Hindlimb muscle (tissue), 1 donor: ENCODE measurements around the gene IMMP2L. TPM values are rescaled to one million over a fixed set of nuclear protein-coding genes. Genes with fewer than 3 reads are reported as not detected.

Experiments
- DNase-seq: peaks from one replicate; pipeline ENCODE4 v3.0.0-alpha.2; 2013
- polyA plus RNA-seq: library from polyadenylated mRNA; unstranded; fragments of 120-200 nt; gene quantifications from one replicate; pipeline ENCODE4 v1.2.1, GENCODE V29; 2013; ENCODE audit not compliant: insufficient read length

IMMP2L gene
- polyA plus RNA-seq, 1 donor: 18.4 TPM

DNA sequence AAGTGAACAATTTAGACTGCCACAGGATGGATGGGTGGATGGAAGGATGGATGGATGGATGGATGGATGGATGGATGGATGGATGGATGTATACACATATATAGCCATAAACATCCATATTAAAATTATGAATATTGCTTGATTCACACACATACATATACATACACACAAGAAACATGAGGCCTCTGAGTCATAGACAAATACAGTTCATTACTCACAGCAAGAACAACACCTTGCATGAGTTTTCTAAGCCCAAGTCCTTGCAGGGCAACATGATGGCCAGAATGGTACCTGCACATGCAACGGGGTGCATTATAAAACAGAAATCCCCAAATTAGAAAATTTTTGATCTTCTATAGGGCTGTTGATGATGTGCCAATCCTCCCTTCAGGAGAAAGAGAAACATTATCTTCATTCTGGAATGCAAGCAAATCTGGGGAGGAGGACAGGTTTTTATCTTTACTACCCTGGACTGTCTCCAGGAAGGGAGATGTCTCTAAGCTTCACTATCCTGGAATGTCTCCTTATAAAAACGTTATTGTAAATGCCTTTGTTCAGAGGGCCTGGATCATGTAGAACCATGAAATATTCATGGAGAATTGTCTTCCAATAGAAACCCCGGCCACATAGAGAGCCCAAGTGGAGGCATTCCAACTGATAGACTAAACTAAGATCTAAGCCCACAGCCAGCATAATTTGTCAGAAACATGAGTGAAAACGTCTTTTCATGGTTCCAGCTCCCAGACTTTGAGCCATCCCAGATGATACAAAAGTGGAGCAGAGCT, 709.9 kb downstream of the IMMP2L start:
- no peak for DNase-seq

DNA sequence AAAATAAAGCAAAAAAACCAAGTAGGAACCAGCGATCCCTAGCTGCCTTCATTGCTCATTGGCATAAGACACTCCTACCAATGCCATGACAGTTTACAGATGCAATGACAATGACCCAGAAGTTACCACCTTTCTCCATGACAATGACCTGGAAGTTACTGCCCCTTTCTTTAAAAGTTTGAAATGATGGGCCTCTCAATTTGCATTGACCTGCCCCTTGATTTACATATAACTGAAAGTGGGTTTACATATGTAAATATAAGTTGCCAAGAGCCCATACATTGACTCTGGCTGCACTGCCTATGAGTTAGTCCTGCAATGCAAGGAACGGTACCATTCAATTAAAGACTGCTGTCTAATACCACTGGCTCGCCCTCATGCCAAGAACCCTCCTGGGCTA, 712.1 kb downstream of the IMMP2L start:
- DNase-seq: no peak

DNA sequence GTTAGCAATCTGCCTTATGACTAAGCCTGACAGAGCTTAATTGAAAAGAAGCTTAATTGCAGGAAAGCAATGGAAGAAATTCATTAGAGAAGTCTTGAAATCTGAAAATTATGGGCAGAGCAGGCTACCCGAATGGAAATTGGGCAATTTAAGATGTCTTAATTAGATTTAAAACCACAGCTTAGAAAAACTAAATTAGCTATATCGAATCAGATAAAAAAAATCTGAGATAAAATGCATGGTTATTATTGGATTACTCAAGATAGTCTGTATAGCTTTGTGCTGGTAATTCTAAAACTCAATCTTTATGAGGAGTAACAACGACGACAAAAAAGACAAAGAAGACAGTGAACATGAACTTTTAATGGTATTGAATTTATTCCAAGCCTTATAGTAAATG, 719.5 kb downstream of the IMMP2L start:
- no peak for DNase-seq

DNA sequence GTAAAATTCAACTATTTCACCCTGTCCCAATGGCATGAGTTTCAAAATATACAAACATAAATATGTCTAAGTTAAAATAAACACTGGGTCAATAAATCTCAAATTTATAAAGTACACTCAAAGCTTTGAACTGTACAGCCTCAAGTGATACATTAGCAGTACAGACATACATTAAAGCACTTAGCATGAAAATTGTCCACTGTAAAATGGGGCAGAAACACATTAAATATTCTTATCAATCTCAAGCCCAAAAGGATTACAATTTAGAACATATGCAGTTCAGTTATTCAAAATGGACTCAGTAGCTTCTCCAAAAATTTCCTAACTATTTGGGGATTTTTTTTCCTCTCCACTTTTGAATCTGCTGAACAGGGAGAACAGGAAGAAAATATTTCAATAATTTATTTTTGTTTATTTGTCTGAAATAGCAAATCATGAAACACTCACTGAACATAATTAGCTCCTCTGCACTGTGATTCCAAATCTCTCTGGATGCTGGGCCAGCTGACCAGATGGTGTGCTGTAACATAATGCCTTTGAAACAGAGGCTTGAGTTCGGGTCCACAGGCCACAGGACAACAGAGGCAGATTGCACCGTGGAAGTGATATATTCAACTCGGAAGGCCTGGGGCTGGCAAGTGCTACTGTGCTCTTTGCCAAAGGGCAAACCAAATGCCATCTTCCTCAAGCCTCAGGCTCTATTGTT, 720.3 kb downstream of the IMMP2L start:
- no peak for DNase-seq

DNA sequence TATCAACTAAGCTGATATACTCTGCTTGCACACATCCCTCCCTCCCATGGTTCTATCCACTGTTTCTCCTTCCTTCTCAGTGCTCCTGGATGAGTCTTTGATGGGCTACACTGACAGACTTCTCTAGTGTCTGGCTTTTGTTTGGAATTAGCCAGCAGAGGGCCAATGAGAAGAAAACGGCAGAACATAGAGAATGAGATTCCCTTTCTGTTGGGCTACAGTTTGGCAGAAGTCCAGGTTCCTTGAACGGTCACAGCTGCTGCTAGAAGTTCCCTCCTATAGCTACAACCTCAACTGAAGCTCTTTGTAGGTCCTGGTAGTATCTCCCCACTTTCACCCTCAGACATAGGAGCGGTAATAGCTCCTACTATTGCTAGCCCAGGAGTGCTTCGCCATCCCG, 722.4 kb downstream of the IMMP2L start:
- DNase-seq: peak; percentile 42

DNA sequence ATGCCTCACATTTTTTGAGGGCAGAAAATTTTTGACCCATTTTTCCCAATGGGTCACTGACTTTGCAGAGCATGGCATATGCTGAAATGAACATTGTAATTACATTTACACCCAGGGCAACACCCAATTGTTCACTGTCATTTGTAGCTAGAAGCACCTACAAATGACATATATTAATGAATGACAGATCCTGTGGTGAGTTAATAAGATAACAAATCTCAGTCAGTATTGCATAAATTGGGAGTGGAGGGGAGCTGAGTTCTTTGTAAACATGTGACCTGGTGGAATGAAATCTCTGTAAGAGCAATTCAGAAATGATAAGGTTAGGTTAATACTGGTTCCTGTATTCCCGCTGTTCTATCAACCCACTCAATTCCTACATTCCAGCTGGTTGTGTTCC, 726.4 kb downstream of the IMMP2L start:
- DNase-seq: no peak

DNA sequence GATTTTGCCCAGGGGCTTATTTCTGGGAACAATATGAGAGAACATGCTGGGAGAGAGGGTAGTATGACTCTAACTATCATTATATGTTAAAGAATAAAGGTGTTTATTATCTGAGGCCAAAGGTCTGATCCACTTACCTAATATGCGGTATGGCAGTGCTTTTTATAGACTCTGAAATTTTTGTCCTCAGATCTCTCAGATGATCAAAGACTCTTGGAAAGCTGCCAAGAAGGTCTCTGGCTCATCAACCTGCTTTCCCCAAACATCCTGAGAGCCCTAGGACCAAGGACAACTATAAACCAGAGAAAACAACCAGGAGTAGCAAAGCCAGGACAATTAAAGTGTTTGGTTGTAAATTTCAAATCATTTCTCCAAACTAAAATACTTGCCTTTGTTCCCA, 727.1 kb downstream of the IMMP2L start:
- no peak for DNase-seq

DNA sequence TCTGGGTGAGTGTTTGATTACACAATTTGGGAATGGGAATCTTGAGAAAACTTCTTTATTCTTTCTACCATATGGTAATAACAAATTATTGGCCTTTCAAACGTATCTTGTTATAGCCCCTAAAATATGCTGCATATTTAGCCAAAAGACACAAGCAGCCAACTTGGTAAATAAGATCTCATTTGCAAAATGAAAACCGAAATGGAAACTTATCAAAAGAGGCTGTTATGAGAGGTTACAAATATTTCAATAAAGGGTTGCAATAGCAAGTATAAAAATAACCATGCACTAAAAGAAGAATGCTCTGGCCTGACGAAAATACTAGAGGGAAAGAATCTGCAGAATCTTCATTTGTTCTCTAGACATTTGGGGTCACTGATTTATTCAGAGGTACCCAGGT, 730.9 kb downstream of the IMMP2L start:
- no peak for DNase-seq

DNA sequence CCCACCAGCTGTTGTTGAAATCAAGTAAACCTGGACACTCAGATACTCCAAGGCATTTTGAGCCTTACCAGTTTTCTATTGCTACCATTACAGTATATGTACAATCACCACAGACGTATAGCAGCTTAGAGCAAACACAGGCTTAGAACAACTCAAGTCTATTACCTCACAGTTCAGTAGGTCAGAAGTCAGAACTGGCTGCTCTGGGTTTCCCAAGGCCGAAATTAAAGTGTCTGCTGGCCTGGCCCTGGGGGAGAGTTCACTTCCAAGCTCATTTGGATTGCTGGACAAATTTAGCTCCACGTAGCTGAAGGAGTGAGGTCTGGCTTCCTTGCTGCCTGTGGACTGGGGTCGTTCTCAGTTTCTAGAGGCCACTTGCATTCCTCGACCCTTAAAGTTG, 731.5 kb downstream of the IMMP2L start:
- peak; percentile 18 for DNase-seq

DNA sequence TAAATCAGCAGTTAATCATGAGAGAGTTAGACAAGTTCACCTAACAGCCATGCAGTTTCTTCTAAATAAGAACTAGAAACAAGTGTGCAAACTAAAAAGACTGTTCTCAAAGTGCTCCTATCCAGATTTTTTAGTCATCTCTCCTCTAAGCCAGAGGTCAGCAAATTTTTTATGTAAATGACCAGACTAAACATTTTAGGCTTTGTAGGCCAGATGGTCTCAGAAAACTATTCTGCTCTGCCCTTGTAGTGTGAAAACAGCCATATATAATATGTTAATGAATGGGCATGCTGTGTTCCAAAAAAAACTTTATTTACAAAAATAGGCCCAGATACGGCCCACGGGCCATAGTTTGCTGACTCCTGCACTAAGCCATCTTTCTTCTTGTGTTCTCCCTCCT, 734.4 kb downstream of the IMMP2L start:
- no peak for DNase-seq

DNA sequence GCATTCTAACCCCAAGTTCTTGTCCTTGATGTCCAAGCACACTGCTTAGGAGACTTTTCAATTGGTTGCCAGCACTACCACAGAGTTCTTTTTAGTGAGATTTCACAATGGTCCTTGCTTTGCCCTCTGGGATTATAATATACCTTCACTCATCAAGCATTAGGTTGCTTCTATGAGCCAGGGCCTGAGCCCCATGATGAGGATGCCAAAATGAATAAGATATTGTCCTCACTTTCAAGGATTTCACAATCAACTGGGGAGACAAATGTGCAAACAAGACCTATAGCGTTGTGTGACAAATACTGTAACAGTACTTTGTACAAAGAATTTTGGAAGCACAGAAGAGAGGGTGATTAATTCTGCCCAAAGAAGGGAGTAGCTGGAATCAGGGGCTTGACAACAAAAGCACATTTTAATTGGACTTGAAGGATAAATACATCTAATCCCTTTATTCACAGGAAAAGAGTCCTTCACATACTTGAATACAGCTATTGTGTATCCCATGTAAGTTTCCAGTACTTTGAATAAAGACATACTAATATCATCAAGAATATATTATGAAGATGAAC, 734.9 kb downstream of the IMMP2L start:
- DNase-seq: no peak

DNA sequence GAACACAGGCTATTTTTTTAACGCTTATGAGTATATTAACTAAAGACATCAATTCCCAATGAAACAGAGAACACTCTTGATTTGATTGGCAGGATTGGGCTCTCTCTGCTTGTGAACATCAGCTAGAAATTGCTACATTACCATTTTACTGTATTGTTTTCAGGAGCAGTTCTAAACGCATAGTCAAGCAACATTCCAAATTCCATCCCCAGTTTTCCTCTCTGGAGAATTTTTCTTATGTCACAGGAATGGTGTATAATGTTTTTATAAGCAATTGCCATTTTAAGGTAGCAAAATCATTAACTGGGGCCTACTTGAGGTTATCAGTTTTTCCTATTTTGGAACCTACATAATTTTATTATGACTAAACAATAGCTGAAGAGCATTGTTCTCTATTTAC, 748.3 kb downstream of the IMMP2L start:
- DNase-seq: no peak

DNA sequence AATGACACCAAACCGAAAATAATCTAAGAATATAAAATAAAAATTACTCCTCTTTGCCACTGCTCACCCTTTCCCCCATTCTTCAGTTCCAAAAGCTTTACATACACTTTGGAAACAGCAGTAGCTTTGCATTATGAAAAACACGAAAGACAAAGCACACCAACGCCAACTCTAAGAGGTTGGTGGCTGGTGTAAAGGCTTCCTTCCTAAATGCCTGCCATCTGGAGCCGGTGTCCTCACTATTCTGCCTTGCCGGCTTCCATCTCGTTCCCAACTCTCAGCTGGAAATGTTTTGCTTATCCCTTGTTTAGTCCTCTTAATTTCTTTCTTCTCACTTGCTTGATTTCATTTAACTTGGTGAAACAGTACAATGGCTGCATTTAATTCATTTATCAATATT, 752.5 kb downstream of the IMMP2L start:
- DNase-seq: no peak

DNA sequence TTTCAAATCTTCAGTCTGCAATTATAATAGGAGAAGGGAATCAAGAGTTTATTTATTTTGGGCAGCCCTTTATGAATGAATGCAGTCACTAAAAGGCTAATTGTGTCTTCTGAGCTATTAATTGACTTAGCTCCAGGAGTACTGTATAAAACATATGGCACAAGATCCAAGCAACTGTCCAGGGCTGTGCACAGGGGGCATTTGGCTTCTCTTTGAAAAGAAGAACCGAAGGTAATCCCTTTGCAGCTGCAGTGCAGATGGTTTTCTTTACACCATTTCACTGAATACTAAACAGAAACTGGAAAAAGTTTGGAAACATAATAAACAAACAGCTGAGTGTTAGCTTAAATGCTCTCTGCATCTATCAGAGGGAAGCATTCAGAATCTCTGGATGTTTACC, 753.9 kb downstream of the IMMP2L start:
- DNase-seq: no peak

DNA sequence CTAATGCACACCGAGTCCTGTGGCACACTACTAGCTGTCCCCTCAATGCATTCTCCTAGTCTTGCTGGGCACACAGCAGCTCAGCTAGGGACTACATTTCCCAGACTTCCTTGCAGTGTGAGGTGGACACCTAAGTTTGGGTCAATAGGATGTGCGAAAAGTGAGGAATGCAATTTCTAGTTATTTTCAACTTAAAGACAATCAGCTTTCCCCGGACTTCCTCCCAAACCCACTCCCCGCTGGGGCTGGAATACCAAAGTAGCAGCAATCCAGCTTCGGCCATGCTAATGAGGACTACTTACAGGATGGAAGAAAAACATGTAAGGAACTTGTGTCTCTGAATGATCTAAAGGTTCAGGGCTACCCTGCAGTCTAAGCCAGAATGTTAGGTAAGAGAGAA, 757.8 kb downstream of the IMMP2L start:
- no peak for DNase-seq

DNA sequence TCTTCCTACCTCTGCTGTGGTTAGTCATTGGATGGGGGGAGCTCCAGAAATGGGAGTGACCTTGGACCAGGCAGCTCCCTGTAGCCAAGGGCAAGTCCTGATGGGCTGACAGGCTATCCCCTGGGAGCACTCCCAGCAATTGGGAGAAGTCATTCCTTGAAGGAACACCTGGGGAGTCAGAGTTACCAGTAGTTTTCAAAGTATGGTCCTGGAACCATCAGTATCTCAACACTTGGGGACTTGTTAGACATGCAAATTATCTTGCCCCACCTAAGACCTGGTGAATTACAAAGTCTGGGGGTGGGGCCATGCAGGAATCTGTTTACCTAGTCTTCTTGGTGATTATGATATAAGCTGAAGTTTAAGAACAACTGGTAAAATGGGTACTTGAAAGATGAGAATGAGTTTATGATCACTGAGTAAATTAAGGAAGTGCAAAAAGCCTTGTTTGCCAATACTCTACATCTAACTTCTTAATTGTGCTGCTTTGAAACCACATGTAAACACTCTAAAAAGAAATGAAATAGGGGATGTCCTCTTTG, 758.6 kb downstream of the IMMP2L start:
- DNase-seq: no peak

DNA sequence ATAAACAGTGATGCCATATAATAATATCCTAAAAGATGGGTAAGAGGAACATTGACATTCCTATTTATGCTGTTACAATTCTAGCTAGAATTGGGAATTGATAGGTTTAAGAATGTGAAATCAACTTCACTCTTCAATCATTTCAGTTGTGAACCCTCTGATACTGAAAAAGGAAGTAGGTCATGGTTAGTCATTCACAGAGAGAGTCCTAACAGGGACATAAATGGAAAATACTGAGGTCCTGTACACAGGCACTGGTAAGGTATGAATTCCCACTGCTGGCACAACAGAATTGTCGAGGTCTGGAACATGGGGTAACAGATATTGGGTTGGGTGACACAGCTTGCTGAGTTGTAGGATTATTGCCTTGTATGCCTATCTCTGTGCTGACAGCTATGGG, 760.8 kb downstream of the IMMP2L start:
- DNase-seq: no peak

DNA sequence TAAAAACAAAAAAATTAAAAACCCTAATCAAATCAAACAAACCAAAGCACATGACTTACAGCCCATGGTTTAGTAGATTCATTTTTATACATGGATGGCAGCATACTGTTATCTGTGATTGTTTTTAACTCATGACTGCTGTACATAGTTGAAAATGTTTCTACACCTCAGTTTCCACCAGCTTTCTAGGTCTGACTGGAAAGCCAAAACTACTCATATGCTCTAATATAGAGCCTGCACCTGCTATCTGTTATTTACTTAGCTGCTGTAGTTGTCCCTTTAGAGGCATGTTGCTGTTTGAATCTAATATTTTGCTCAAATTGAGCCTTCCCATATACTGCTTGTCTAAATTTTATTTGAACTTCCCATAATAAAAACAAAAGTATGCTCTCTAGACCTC, 761.3 kb downstream of the IMMP2L start:
- DNase-seq: no peak

DNA sequence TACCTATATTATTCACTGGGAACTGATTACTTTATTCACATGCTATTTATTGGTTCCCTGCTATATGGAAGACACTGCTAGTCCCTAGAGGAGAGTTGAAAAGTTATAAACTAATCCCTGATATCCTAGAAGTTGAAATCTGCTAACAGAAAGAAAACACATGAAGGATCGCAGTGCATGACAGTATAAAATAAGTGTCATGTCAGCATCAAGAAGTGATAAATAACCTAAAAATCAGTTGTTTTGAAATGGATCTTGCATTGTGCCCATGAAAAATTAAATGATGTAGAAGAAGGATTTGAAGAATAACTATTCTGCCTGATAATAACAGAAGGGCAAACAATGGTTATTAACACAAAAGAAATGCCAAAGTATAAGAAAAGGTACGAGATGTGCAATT, 764.6 kb downstream of the IMMP2L start:
- DNase-seq: no peak

DNA sequence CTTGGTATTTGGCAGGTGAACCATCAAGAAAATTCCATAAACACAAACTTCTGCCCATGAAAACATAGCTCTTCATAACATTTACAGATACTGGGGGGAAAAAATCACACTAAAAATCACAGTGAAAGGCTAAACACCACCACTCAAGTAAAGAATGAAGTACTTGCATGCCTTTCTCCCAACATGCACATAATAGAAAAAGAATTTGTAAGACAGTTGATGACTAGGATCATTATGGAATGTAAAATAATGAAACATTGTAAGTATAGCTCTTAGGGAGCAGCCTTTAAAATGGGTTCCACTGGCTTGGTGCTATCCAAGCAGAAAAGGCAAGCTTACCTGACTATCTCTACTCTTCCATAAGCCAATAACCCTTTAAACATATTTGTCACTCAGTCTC, 771.3 kb downstream of the IMMP2L start:
- no peak for DNase-seq

DNA sequence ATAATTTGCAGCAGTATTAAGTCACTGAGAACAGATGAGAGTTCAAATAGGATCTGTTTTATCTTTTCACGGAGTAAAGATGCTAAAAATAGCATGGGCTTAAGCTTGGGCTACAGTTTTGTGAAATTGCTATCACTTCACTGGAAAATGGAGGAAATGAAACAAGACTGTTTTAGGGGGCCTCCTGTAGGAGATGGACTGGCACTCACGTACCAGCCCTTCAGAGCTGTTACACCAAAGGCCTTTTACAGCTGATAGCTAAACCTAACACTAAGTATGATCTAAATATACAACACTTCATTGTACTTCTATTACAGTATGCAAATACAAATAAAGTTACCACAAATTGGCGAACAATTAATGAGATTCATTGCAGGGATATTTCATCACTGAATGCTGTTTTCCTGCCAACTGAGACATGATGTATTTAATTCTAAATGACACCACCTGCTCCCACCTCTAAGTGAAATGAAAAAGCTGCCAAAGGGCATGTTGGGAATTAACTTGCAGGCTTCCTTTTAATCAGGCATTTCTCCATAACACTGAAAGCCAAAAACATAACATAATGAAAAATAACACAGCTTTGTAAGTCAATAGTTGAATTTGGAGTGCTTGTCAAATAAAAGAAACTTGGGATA, 775.8 kb downstream of the IMMP2L start:
- DNase-seq: no peak

DNA sequence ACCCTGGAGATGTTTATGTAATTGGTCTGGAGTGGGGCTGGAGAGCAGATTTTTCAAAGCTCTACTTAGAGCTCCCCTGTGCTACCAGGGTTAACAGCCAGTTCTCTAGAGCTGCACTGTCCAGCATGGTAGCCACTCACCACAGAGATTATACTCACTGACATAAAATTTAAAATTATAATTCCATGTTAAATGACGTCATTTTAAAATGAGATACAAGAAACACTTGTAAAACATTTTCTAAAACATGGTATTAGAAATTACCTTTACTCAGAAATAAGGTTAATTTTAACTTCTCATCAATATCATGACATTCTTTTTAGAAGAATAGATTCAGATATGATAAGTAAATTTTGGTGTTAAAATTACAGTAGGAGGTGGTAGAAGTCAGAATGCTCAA, 777.5 kb downstream of the IMMP2L start:
- DNase-seq: no peak

DNA sequence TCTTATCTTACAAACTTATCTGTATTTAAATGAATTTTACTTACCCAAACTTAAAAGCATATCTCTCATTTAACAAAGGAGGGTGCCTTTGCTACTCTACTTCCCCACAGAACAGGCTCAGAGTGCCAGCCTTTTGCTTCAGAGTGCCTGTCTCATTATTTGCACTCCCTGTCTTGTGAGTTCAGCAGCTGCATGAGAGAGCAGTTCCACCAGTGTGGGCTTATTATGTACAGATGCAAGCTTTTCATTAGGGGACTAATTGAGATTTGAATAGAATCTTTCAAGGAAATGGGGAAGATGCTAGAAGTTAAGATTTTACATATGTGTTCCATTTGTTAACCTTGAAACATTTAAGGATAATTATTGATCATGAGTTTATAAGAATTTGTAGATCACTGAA, 781.6 kb downstream of the IMMP2L start:
- no peak for DNase-seq
